Muscle layer of colon (tissue), 2 donors: ENCODE measurements around the gene ASF1A.

Experiments used
- H3K27ac ChIP-seq: one replicate; pipeline ENCODE4 v1.7.0; 2013; ENCODE audit warnings: low read depth, mild to moderate bottlenecking, low read length, moderate library complexity
- H3K27me3 ChIP-seq, 2 donors: one replicate each; pipeline ENCODE4 v1.7.0; 2013; ENCODE audit warnings: low read length in 2 of 2, mild to moderate bottlenecking in 2 of 2; ENCODE audit not compliant: insufficient read depth in 2 of 2, control insufficient read depth in 1 of 2
- H3K36me3 ChIP-seq: one replicate; pipeline ENCODE4 v1.7.0; 2013; ENCODE audit warnings: mild to moderate bottlenecking, low read length; ENCODE audit not compliant: insufficient read depth
- H3K4me1 ChIP-seq: one replicate; pipeline ENCODE4 v1.7.0; 2013; ENCODE audit warnings: mild to moderate bottlenecking, low read length; ENCODE audit not compliant: insufficient read depth
- H3K4me3 ChIP-seq, 2 donors: one replicate each; pipeline ENCODE4 v1.7.0; 2013; ENCODE audit warnings: low read length in 2 of 2, low read depth in 1 of 2, mild to moderate bottlenecking in 1 of 2, moderate library complexity in 1 of 2
- H3K9ac ChIP-seq: one replicate; pipeline ENCODE4 v1.7.0; 2013; ENCODE audit warnings: low read length
- H3K9me3 ChIP-seq: one replicate; pipeline ENCODE4 v1.7.0; 2013; ENCODE audit warnings: mild to moderate bottlenecking, low read length
- donor health status: abdominal sarcoma.
- donor health status: Adenocarcinoma of cecum.

Gene ASF1A

GRCh38 chr6:118869350-118869749, 24.6 kb upstream of the ASF1A start:
- Histone ChIP-seq H3K36me3 (no peaks in the 10 kb centered on the region), H3K27me3 (no peaks in the 10 kb centered on the region), H3K4me3 (no peak overlapping the region), H3K27ac (no peak overlapping the region), H3K9me3 (no peaks in the 10 kb centered on the region), H3K9ac (no peak overlapping the region), H3K4me1 (peaks cover 15% of the 10 kb centered on the region)

GRCh38 chr6:118869894-118870589, 23.9 kb upstream of the ASF1A start:
- Histone ChIP-seq H3K27ac (no peak overlapping the region), H3K4me1 (peaks cover 8% of the 10 kb centered on the region), H3K4me3 (no peak overlapping the region), H3K27me3 (no peaks in the 10 kb centered on the region), H3K36me3 (no peaks in the 10 kb centered on the region), H3K9me3 (no peaks in the 10 kb centered on the region), H3K9ac (no peak overlapping the region)

GRCh38 chr6:118871331-118871730, 22.6 kb upstream of the ASF1A start:
- no peak overlapping the region for H3K9ac ChIP-seq
- no peaks in the 10 kb centered on the region for H3K9me3 ChIP-seq
- H3K27me3 ChIP-seq, result no peaks in the 10 kb centered on the region
- no peak overlapping the region for H3K4me3 ChIP-seq
- no peaks in the 10 kb centered on the region for H3K36me3 ChIP-seq
- no peak overlapping the region for H3K27ac ChIP-seq
- no peaks in the 10 kb centered on the region for H3K4me1 ChIP-seq

- H3K36me3 ChIP-seq, result no peaks in the 10 kb centered on the region
- H3K9ac ChIP-seq, result no peak overlapping the region
- H3K4me1 ChIP-seq, result no peaks in the 10 kb centered on the region
- H3K27me3 ChIP-seq, result no peaks in the 10 kb centered on the region
- no peak overlapping the region for H3K27ac ChIP-seq
- no peaks in the 10 kb centered on the region for H3K9me3 ChIP-seq
- no peak overlapping the region for H3K4me3 ChIP-seq
These were observed 21.6 kb upstream of the ASF1A start for GRCh38 chr6:118872318-118872717.

GRCh38 chr6:118872726-118873125, 21.2 kb upstream of the ASF1A start:
- Histone ChIP-seq H3K9me3 (no peaks in the 10 kb centered on the region), H3K9ac (no peak overlapping the region), H3K27ac (no peak overlapping the region), H3K36me3 (no peaks in the 10 kb centered on the region), H3K27me3 (no peaks in the 10 kb centered on the region), H3K4me1 (no peaks in the 10 kb centered on the region), H3K4me3 (no peak overlapping the region)

GRCh38 chr6:118873239-118873638, 20.7 kb upstream of the ASF1A start:
- Histone ChIP-seq H3K4me3 (no peak overlapping the region), H3K27ac (no peak overlapping the region), H3K9me3 (no peaks in the 10 kb centered on the region), H3K9ac (no peak overlapping the region), H3K27me3 (no peaks in the 10 kb centered on the region), H3K36me3 (no peaks in the 10 kb centered on the region), H3K4me1 (no peaks in the 10 kb centered on the region)

- Histone ChIP-seq H3K27me3 (no peaks in the 10 kb centered on the region), H3K36me3 (no peaks in the 10 kb centered on the region), H3K4me1 (no peaks in the 10 kb centered on the region), H3K4me3 (no peak overlapping the region), H3K9me3 (no peaks in the 10 kb centered on the region), H3K27ac (no peak overlapping the region), H3K9ac (no peak overlapping the region)
These were observed 18.3 kb upstream of the ASF1A start for GRCh38 chr6:118875672-118876071.

GRCh38 chr6:118876198-118876597, 17.8 kb upstream of the ASF1A start:
- no peaks in the 10 kb centered on the region for H3K9me3 ChIP-seq
- no peak overlapping the region for H3K27ac ChIP-seq
- H3K4me3 ChIP-seq, result no peak overlapping the region
- no peaks in the 10 kb centered on the region for H3K36me3 ChIP-seq
- H3K4me1 ChIP-seq, result no peaks in the 10 kb centered on the region
- H3K9ac ChIP-seq, result no peak overlapping the region
- H3K27me3 ChIP-seq, result no peaks in the 10 kb centered on the region

GRCh38 chr6:118876814-118877213, 17.1 kb upstream of the ASF1A start:
- H3K4me3 ChIP-seq, result no peak overlapping the region
- no peaks in the 10 kb centered on the region for H3K36me3 ChIP-seq
- no peaks in the 10 kb centered on the region for H3K9me3 ChIP-seq
- no peak overlapping the region for H3K27ac ChIP-seq
- H3K4me1 ChIP-seq, result no peaks in the 10 kb centered on the region
- no peaks in the 10 kb centered on the region for H3K27me3 ChIP-seq
- no peak overlapping the region for H3K9ac ChIP-seq

- Histone ChIP-seq H3K27ac (no peak overlapping the region), H3K4me3 (no peak overlapping the region), H3K4me1 (no peaks in the 10 kb centered on the region), H3K27me3 (no peaks in the 10 kb centered on the region), H3K9ac (no peak overlapping the region), H3K36me3 (no peaks in the 10 kb centered on the region), H3K9me3 (no peaks in the 10 kb centered on the region)
These were observed 16.1 kb upstream of the ASF1A start for GRCh38 chr6:118877806-118878205.

GRCh38 chr6:118881440-118882313, 12.3 kb upstream of the ASF1A start:
- Histone ChIP-seq H3K4me1 (no peaks in the 10 kb centered on the region), H3K36me3 (no peaks in the 10 kb centered on the region), H3K9me3 (no peaks in the 10 kb centered on the region), H3K9ac (no peak overlapping the region), H3K4me3 (no peak overlapping the region), H3K27ac (no peak overlapping the region), H3K27me3 (no peaks in the 10 kb centered on the region)
